PC-9 (cell line): ENCODE results near the gene SLC43A1. TPM values are rescaled to one million over a fixed set of nuclear protein-coding genes. Genes with fewer than 3 reads are reported as not detected.
A peak's percentile ranks its signal among the peaks of the same experiment; 100 is the strongest.

Experiments used
- BruUV-seq: library from RNA; stranded (reverse); fragments of 400-500 nt; replicated peaks from 2 replicates; lab custom pipeline; 2021; lab: Mats Ljungman, UMichigan
- CTCF ChIA-PET: fragments of 300-600 bp; sonication (Branson Sonifier 250); formaldehyde crosslinking; loops from one replicate; lab custom pipeline; 2022; ENCODE audit warnings: antibody characterized with exemption; lab: Charles Lee
- POLR2A ChIA-PET: fragments of 300-600 bp; sonication (Branson Sonifier 250); formaldehyde crosslinking; loops from one replicate; lab custom pipeline; 2022; ENCODE audit warnings: antibody characterized with exemption; ENCODE audit not compliant: unreplicated experiment; lab: Charles Lee
- DNase-seq, 2 experiments: peaks; one replicate each; pipeline versions ENCODE4 v3.0.0 to v3.0.0-alpha.2; 2015 to 2022; ENCODE audit warnings: mixed read lengths in 1 of 2
- H2AFZ ChIP-seq: fragments of 200-600 bp; sonication (generic); 2 replicates; pipeline ENCODE4 v1.8.1; 2017; ENCODE audit warnings: antibody characterized with exemption
- H3F3A ChIP-seq: fragments of 200-600 bp; sonication (generic); 2 replicates; pipeline ENCODE4 v1.8.1; 2017; ENCODE audit warnings: antibody characterized with exemption, mild to moderate bottlenecking, low read depth; ENCODE audit not compliant: insufficient read depth
- H3K27ac ChIP-seq: fragments of 200-600 bp; sonication (generic); 2 replicates; pipeline ENCODE4 v1.6.1; 2016; ENCODE audit warnings: mixed run types
- H3K27me3 ChIP-seq: fragments of 200-600 bp; sonication (generic); 2 replicates; pipeline ENCODE4 v1.6.1; 2016; ENCODE audit warnings: low read depth, mixed run types; ENCODE audit not compliant: insufficient read depth
- H3K36me3 ChIP-seq: fragments of 200-600 bp; sonication (generic); 2 replicates; pipeline ENCODE4 v1.6.1; 2016; ENCODE audit warnings: low read depth, mixed run types
- H3K4me1 ChIP-seq: fragments of 200-600 bp; sonication (generic); replicated peaks from 2 replicates; pipeline ENCODE4 v1.6.1; 2016; ENCODE audit warnings: mixed run types; ENCODE audit not compliant: insufficient read depth
- H3K4me2 ChIP-seq: fragments of 200-600 bp; sonication (generic); 2 replicates; pipeline ENCODE4 v1.6.1; 2017; ENCODE audit warnings: mixed run types
- H3K4me3 ChIP-seq: fragments of 200-600 bp; sonication (generic); 2 replicates; pipeline ENCODE4 v1.6.1; 2016; ENCODE audit warnings: mixed run types
- H3K79me2 ChIP-seq: fragments of 200-600 bp; sonication (generic); 2 replicates; pipeline ENCODE4 v1.6.1; 2017; ENCODE audit warnings: low read depth, mixed run types
- H3K9me2 ChIP-seq: fragments of 200-600 bp; sonication (generic); 2 replicates; pipeline ENCODE4 v1.8.1; 2017; ENCODE audit warnings: mild to moderate bottlenecking; ENCODE audit not compliant: insufficient read depth
- H3K9me3 ChIP-seq: fragments of 200-600 bp; sonication (generic); 2 replicates; pipeline ENCODE4 v1.8.1; 2016; ENCODE audit warnings: low read depth; ENCODE audit not compliant: insufficient read depth
- H4K20me1 ChIP-seq: fragments of 200-600 bp; sonication (generic); 2 replicates; pipeline ENCODE4 v1.8.1; 2017; ENCODE audit not compliant: insufficient read depth
- CTCF ChIP-seq: fragments of 200-600 bp; sonication (generic); conservative IDR thresholded peaks from 2 replicates; pipeline ENCODE4 v1.6.1; 2017; ENCODE audit warnings: mixed run types, antibody characterized with exemption, mild to moderate bottlenecking, moderate library complexity
- EZH2 ChIP-seq: fragments of 200-600 bp; sonication (generic); IDR thresholded peaks from 2 replicates; pipeline ENCODE4 v1.8.0; 2017; ENCODE audit warnings: antibody characterized with exemption, low read depth
- intact Hi-C: fragments of 100-400 bp; cut with micrococcal nuclease; formaldehyde crosslinking; loops from one replicate; pipeline ENCODE4 v1.10.0; 2022; ENCODE audit not compliant: unreplicated experiment
- total RNA-seq: library from RNA; stranded (reverse); gene quantifications from 2 replicates; pipeline ENCODE4 v1.2.3, GENCODE V29; 2021

The SLC43A1 gene
- total RNA-seq, 1 experiment from 2014 or later: 4.0 TPM

DNA sequence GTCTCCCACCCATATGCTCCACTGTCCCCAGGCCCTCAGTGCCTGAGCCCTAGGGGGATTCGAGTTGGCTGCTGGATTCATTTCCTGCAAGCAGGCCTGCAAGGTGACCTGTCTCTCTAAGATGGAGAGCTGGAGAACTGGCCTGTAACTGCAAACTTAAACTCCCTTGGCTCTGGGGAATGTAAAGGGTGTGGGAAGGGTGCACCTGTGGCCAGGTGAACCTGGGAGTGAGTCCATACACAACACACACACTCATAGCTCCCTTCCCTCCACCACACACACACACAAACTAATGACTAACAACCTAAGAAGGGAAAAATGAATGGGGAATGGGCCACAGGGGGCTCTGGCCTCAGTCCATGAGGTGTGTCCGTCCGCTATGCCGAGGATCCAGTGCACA, 36.4 kb upstream of the SLC43A1 start:
- H3K27ac ChIP-seq: no peak overlapping the region
- no peak overlapping the region for H3K4me2 ChIP-seq
- no peak overlapping the region for H3K4me3 ChIP-seq
- H3K4me1 ChIP-seq: no peaks in the 10 kb centered on the region
- no peaks in the 10 kb centered on the region for H3F3A ChIP-seq
- no peaks in the 10 kb centered on the region for H3K36me3 ChIP-seq
- ChIA-PET CTCF (no interaction called here), POLR2A (no interaction called here)
- no peak for DNase-seq
- no peaks in the 10 kb centered on the region for H4K20me1 ChIP-seq
- H3K27me3 ChIP-seq: no peaks in the 10 kb centered on the region
- TSS peak; percentile 11 for BruUV-seq
- H3K9me2 ChIP-seq: no peaks in the 10 kb centered on the region
- TF ChIP-seq CTCF: no peak
- no peak for TF ChIP-seq EZH2
- intact Hi-C loops: no loop called here
- H3K79me2 ChIP-seq: no peaks in the 10 kb centered on the region
- H3K9me3 ChIP-seq: no peaks in the 10 kb centered on the region
- no peak overlapping the region for H2AFZ ChIP-seq

- intact Hi-C loops: no loop called here
- BruUV-seq: no TSS peak
- Histone ChIP-seq H3K27me3 (no peaks in the 10 kb centered on the region), H3K4me3 (no peak overlapping the region), H3K27ac (no peak overlapping the region), H3K9me3 (no peaks in the 10 kb centered on the region), H3K36me3 (no peaks in the 10 kb centered on the region), H3K4me2 (no peak overlapping the region), H3K79me2 (no peaks in the 10 kb centered on the region), H3F3A (no peaks in the 10 kb centered on the region), H4K20me1 (no peaks in the 10 kb centered on the region), H2AFZ (no peak overlapping the region), H3K4me1 (no peaks in the 10 kb centered on the region), H3K9me2 (no peaks in the 10 kb centered on the region)
- no peak for DNase-seq
- ChIA-PET POLR2A (no interaction called here), CTCF (interaction anchor here (0.5 to 0.6 kb wide), 2 partner anchors 18 to 93 kb away, joined by 3 to 5 read pairs; no protein-coding TSS in a partner anchor)
- TF ChIP-seq CTCF (no peak), EZH2 (no peak)
Measured at GRCh38 chr11:57549983-57550382, 34.5 kb upstream of the SLC43A1 start.

DNA sequence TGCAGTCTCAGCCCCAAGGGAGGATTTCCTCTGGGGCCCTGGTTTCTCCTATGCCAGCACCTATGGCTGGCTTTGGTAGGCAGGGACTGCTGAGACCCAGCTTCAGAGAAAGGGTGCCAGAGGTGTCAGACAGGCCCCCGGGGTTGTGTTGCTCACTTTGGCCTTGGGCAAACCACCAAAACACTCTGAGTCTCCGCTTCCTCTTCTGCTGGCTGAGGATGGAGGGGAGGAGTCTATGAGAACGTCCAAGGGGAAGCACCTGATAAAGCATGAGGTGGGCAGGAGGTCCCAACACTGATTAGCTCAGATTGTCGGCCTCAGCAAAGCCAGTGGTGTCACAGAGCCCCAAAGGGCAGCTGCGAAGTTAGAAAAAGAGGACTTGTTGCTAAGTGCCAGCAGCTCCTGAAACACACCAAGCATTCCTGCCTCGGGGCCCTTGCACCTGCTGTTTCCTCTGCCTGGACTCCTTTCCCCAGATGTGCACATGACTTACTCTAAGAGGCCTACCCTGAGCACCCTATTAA, 32.4 kb upstream of the SLC43A1 start:
- H3K79me2 ChIP-seq: no peaks in the 10 kb centered on the region
- H3F3A ChIP-seq: no peaks in the 10 kb centered on the region
- no peak overlapping the region for H2AFZ ChIP-seq
- H3K4me3 ChIP-seq: no peak overlapping the region
- intact Hi-C loops: no loop called here
- no peaks in the 10 kb centered on the region for H3K27me3 ChIP-seq
- H3K9me3 ChIP-seq: no peaks in the 10 kb centered on the region
- H3K4me2 ChIP-seq: no peak overlapping the region
- H3K4me1 ChIP-seq: 0 out of 2 replicates have a peak, but pooled peaks cover 5% of the 10 kb centered on the region
- H3K36me3 ChIP-seq: no peaks in the 10 kb centered on the region
- TF ChIP-seq EZH2 (no peak), CTCF (no peak)
- no peaks in the 10 kb centered on the region for H4K20me1 ChIP-seq
- POLR2A ChIA-PET: no interaction called here
- BruUV-seq: no TSS peak
- no peak for DNase-seq
- CTCF ChIA-PET: no interaction called here
- no peaks in the 10 kb centered on the region for H3K9me2 ChIP-seq
- no peak overlapping the region for H3K27ac ChIP-seq
